HG03175 (cell line): ENCODE data around the gene ST7.
"Not testable (repeated sequence)": the region's sequence is repeated elsewhere in the genome, so short reads cannot be mapped to it uniquely, and the experiment has no call there.

Experiments
- ATAC-seq: cut with Tn5 transposase; IDR thresholded peaks from one replicate; pipeline ENCODE4 v1.9.1; 2021; ENCODE audit warnings: mild to moderate bottlenecking, moderate library complexity; ENCODE audit not compliant: unreplicated experiment

The ST7 gene

DNA sequence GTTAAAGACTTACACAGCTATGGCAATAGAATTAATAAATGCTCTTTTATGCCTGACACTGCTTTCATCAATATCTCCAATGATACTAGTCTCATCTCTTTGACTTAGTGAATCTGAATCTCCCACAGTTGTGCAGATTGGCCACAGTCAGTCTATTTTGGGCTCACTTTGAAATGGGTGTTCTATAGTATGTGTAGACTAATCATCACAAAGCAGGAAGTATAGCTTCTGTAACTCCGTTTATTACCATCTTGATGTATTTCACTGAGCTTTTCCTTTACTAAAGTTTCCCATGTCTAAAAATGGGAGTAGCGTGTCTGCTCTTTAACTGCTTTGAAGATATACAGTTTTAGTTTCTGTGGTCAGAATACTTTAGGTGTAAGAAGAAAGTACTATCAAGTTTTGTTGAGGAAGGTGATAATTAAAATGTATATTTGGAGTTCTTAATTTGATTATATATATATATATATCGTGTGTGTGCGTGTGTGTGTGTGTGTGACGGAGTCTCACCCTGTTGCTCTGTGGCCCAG lies 70.1 kb downstream of the ST7 start:
- ATAC-seq = peak; percentile 88

DNA sequence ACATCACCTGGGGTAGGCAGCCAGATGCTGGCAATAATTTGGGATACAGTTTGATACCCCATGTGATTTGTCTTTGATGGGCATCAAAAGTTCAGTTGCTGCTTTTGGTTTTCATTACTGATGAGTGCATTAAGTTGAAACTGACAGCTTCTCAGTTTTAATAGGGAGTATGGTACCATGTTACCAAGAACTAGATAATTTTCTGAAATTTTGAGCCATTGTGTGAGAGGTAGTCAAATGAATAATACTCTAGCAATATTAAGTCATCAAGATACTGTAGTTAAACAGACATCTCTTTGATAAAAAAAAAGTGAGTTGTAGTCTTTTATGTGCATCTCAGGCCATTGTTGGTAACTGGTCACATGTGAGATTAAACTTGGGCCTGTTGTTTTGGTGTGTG lies 71.5 kb downstream of the ST7 start:
- ATAC-seq = no peak

DNA sequence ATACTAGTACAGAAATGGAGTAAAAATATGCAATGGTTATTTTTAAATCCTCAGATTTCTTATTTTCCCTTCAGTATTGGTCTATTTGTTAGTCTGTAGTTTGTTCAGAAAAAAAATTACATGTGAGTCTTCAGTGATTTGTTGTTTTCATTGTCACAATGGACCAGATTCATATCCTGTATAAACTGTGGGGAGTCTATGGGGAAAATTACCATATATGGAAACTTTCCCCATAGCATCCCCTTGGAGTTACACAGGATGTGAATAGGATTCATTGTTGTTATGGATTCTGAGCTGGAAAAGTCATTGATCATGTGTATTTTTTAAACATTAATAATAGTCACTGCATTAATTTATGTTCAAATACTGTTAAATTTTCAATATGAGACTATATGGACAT lies 72.6 kb downstream of the ST7 start:
- no peak for ATAC-seq

DNA sequence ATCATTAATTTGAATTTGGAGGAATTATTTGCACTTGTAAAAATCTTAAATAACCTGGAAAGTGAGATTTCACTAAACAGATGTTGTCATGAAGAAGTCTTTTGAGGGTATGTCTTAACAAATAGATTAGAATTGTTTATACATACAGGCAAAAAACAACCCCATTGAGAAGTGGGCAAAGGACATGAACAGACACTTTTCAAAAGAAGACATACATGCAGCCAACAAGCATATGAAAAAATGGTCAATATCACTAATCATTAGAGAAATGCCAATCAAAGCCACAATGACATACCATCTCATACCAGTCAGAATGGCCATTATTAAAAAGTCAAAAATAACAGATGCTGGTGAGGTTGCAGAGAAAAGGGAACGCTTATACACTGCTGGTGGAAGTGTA lies 77.0 kb downstream of the ST7 start:
- ATAC-seq = not testable (repeated sequence)

DNA sequence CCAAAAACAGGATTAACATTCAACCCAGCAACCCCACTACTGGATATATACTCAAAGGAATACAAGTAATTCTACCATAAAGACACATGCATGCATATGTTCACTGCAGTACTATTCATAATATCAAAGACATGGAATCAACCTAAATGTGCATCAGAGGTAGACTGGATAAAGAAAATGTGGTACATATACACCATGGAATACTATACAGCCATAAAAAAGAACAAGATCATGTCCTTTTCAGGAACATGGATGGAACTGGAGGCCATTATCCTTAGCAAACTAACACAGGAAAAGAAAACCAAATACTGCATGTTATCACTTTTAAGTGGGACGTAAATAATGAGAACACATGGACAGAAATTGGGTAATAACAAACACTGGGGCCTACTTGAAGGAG lies 77.5 kb downstream of the ST7 start:
- ATAC-seq = not testable (repeated sequence)

DNA sequence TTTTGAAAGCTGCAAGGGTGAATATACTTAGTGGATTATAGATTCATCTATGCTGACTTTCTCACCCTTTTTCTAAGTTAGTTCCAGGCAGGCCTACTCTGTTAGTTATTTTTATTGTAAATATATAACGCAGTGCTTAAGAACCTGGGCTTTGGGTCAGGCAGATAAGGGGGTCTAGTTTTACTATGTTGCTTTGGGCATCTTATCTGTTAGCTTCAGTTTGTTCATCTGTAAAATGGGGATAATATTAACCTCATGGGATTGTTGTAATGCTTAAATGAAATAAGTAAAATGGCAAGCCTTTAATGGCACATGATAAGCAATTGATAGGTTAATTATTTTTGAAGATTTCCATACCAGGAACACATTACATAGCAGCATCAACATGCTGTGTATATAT lies 79.5 kb downstream of the ST7 start:
- ATAC-seq = no peak

DNA sequence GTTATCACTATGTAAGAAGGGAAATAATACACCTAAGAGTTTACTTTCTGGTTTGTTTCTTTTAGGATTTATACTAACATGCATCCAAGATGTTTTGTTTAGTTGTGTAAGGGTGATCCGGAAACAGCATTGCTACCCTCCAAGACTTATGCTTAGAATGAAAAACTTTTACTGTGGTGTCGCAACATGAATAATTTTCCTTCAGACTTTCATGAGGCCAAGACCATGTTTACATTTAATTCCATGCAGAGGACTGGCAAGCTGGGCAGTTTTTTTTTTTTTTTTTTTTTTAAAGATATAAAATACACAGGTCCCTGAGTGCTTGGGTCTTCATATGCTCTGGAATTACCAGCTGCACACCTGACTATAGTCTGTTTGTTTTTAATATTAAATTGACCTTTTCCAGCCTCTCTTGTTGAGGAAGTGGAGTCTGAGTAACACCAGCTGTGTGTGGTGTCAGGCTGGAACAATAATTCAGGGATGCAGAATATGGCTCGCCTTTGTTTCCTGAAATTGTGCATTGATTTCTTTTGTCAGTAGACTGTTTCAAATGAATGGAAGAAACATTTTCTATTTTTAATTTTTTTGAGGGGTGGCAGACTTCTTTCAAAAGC lies 81.7 kb downstream of the ST7 start:
- ATAC-seq = no peak

DNA sequence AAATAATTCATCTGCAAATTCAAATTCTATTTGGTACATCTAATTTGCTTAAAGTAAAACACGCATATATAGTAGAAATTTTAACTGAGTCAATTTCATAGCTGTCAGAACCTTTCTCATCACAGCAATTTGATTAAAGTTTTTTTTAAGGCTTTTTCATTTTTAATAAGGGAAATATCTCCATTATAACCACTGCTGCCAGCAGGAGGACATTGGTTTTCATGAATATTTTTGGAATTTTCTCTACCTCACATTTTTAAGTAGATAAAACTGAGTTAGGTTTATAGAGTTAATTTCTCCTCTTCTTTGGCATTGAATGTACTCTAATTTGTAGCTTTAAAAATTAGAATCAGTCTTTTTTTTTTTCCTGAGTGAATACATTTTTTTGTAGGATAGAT lies 82.2 kb downstream of the ST7 start:
- ATAC-seq = no peak

DNA sequence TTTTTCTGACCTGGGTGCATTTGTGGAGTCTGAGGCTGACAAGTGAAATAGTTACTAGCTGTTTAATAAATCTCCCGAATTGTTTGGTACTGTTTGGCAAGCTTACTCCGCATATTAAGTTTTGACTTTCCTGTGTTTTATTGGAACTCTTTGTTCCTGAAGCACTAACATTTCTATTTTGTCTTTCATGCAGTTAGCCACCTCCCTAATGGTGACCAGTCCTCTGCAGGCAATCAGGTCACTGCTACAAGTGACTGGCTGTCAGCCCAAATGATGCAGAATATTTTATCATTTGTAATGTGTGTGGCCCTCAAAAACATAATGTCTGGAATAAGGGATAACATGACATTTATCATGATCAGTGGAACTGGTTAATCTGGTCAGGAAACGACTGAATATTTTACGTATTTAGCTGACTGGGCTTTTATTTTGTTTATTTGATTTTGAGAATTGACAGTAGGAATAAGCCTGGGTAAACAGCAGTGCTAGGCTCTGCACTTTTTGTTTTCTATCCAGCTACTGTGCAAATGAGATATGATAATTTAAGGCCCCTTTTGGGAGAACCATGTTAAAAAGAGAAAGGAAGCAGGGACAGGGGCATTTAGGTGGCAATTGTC lies 82.9 kb downstream of the ST7 start:
- ATAC-seq = no peak

DNA sequence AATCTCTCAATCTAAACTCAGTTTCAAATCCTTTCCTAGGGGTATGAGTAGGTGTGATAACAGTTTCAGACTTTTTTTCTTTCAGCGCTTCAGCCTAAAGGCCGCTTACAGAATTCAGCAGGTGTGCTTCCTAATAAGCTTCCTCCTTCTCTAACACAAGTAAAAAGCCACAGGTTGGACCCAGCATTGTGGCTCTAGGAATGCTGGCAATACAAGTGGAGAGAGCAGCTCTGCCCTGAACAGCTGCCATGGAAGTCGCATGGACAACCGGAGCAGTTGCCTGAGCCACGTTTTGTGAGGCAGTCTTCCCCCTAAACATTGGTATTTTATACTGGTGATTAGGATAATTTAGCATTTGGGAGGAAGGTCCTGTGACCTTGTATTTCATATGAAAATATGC lies 83.5 kb downstream of the ST7 start:
- ATAC-seq = no peak

DNA sequence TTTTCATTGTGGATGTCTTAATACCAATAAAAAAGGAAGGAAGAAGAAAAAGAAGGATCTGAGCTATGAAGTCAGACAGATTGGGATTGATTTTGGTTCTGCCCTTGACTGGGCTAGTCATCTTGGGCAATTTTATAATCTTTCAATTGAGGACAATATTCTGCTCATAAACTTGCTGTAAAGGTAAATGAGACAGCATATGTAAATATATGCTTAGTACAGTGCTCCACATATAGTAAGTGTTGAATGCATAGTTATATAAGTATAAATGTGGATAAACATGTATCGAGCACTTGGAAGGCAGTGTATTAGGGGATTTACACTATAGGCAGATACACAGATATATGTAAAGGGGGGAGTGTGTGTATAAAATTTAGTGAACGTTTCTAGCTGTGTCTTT lies 85.1 kb downstream of the ST7 start:
- ATAC-seq = no peak

DNA sequence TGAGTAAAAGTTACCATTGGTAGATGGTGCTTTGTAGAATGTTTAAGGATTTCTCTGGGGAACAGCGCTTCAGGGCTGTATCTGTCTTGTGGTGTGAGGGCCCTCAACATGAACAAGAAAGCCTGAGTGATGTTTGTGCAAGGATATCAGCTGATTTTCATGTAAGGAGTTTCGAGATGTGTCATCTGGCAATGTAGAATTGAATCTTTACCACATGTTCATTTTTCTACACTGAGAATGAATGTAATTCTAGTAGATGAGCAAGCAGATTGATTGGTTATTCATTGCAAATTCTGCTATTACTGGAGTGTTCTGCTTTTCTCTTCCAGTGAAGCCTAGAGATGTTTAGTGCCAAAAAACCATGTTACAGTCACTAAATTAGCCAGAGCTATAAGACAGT lies 87.7 kb downstream of the ST7 start:
- peak; percentile 95 for ATAC-seq

DNA sequence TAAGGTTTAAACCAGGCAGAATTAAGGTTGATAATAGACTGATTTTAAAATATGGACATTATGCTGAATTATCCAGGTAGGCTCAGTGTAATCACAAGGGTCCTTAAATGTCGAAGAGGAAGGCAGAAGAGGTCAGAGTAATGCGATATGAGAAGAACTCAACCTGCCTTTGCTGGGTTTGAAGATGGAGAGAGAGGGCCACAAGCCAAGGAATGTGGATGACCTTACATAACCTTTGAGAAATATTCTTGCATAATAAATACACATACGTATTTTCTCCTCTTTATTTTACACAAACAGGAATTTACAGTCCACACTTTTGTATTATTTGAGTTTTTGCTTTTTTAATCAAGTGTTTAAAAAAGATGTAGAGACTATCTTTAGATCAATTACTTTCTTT lies 88.5 kb downstream of the ST7 start:
- ATAC-seq = no peak

DNA sequence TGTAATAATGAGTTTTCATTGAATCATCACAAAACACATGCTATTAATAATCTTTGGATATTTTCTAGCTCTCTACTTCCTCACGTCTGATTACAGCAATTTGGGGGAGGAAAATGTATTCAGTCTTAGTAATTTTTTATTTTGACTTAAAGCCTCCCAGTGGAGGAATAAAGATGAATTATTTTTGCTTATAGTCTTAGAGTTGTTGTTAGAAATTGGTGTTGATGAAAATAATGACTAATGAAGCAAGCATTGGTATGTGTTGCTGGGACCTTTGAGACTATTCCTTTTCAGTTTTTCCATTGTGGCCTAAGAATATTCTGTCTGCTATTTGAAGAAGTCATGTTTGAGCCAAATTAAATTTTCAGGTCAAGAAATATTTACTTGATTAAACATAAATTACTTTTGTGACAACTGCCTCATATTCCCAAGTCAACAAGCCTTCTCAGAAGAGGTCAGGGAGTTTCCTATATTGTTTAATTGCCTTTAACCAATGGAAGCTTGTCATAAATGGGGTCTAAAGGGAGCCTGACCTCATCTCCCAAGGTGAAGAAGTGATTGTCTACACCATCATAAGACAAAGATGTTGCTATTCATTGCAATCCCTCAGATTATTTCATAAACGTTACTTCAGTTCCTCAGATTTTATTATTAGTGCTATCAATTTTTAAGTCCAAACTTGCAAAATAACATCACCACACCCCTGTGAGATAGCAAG lies 90.0 kb downstream of the ST7 start:
- no peak for ATAC-seq

DNA sequence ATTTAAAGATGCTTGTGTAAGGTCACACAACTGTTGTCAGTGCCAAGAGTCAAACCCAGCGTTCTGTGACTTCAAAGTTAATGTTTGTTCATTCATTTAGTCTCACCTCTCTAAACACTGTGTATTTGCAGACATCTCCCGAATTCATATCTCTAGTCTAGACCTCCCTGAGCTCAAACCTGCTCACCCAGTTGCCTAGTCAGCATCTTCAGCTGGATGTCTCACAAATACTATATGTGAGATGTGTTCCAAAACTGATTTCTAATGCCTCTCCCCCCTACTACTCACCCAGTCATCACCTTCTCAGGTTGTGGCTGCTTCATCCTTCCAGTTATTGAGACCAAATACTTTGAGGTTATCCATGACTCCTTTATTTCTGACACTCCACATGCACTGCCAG lies 91.4 kb downstream of the ST7 start:
- ATAC-seq = no peak

DNA sequence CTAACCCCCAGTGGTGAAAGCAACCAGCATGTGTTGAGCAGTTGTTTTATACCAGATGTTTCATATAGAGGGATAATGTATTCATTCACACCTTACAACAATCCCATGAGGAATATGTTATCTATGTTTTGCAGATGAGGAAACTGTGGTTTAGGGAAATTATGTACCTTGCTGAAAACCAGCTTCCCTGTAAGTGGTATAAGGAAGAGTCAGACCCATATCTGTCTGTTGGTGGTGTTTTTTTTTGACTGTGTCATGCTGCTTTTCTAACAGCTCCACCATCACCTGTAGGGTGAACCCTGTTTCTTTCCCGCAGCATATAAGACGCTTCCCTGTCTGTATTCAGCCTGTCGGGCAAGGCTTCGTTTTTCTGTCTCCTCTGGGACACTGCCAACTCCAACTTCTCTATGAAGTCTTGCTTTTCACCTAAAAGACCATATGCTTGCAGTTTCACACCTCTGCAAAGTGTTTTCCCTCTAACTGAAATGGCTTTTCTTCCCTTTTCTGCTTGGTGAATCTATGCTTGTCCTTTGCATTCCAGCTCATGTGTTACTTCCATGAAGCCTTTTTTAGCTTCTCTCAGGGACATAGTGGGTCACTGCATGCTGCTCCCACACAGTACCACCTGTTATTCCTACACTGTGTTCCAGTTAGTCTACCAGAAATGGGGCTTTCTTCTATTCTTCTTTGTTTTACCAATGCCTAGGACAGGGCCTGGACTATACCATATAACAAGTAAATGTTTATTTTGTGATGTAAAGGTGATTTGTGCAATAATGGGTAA lies 92.8 kb downstream of the ST7 start:
- no peak for ATAC-seq

DNA sequence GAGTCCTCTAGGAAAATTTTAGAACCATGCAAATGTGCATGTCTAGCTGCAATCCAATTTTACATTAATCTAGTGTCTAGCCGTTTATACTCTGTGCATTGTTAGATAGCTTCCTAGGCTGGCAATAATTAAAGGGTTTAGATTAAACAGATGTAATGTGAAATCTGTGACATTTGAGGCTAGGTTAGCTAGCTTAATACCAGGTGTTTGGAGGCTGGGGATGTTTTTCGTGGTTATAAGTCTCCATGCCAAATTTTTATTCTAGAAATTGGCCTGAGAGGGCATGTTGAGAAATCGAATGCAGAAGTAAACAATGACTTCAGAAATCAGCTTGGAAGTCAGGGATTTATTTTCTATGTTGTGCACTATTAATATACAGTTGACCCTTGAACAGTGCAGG lies 94.2 kb downstream of the ST7 start:
- ATAC-seq = no peak

DNA sequence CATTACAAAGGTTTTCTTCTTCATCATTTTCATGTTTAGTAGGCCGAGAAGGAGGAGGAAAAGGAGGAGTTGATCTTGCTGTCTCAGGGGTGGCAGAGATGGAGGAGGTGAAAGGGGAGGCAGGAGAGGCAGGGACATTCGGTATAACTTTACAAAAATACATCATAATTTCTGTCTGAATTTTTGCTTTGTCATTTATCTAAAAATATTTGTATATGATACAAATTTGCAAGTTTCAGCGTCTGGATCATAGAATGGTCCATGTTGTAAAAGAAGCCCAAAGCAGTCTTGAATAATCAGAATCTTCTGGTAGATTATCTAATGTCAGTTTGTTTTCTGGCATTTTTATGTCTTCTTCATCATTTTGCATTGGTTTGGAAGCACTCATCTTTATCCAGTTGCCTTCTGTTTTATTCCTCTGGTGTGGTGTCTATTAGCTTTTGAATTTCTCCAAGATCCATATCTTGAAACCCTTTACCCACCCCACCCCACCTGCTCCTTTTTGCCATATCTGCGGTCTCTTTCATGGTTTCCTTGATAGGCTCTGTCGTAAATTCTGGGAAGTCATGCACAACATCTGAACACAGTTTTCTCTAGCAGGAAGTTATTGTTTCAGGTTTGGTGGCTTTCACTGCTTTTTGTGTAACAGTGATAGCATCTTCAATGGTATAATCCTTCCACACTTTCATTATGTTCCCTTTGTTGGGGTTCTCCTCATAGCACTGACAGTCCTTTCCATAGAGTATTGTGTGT lies 95.0 kb downstream of the ST7 start:
- no peak for ATAC-seq

DNA sequence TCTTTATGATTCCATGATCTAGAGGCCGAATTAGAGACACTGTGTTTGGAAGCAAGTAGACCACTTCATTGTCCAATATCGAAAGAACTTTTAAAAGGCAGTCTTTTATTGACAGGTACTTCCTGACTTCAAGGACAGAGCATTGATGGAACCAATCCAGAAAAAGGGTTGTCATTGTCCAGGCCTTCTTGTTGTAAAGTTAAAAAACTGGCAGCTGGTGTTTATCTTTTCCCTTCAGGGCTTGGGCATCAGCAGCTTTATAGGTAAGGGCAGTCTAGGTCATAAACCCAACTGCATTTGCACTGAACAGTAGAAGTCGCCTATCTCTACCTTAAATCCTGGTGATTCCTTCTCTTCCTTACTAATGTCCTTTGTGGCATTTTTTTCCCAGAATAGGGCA lies 95.6 kb downstream of the ST7 start:
- no peak for ATAC-seq

DNA sequence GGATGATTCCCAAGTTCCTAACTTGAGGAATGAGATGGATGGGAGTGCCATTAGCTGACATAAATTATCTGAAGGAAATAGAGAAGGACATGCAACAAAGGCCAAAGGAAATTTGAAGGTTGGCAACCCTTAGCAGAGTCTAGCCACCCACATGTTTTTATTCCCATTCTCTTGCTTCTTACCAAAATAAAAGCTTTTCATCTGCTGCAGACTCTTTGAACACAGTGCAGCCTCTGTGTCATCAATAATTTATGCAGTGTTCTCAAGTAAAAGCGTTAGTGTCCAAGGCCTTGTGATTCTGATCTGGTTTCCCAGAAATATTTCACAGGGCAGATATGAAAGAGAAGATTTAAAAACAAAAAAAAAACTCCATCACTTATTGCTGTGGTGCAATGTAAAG lies 98.5 kb downstream of the ST7 start:
- ATAC-seq = no peak

DNA sequence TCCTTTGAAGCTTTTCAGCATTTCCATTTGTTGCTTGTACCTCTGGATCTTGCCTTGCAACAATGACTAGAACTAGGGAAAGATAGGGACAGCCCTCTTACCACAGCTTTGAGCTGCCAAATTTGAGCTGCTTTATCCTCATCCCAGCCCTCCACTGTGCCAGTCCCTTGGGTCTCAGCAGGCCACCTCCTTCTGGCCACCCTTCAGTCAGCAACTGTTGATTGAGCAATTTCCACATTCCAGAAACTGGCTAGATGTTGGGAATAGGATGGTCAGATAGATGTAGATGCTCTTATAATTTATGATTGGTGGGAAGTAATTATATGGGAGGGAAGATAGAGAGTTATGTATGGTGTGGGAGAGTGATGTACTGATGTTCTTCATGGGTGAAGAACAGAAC lies 100.1 kb downstream of the ST7 start:
- no peak for ATAC-seq
